ENCODE measurements around the gene GPSM1.
A peak's percentile ranks its signal among the peaks of the same experiment; 100 is the strongest.

Gene GPSM1

DNA sequence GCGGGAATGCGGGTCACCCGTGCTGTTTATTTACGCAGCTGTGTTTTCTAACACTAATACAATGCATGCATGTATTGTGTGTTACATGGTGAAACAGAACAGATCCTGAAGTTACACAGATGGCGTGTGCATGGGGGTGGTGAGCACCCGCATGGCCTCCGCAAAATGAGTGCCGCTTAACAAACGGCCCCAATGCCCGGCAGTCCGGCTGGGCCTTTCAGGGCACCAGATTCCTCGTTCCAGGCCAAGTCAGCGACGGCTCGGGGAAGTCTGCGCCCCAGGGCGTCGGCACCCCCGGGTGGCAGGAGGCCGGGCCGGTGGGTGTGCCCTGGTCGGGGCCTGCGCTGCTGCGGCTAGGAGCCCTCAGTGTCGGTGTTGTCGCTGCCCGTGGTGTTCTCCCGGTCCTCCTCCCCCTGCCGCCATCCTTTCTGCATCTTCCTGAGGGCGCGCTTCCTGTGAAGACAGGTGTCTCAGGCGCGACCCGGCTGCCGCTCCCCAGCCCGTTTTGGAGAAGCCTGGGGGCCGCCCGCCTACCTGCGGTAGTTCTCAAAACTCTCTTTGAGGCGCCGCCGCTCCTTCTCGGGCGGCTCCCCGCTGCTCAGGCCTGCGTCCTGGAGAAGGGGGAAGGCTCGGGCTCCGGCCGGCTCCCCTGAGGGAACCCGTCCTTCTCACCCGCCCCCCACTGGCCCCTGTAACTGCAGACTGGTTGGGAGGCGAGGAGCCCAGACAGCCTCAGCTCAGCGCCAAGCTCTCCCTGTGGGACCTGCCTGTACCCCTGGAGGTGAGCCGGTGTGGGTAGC, 36.8 kb downstream of the GPSM1 start:
- Mint-ChIP-seq H3K27ac (no peak overlapping the region), H3K4me3 (peak overlapping the region; percentile 64), H3K9me3 (no peaks in the 10 kb centered on the region), H3K36me3 (peaks cover 1% of the 10 kb centered on the region), H3K27me3 (peaks cover 1% of the 10 kb centered on the region), H3K4me1 (peaks cover 6% of the 10 kb centered on the region)
- DNase-seq (ENCODE audit: low spot score in 2 of 2) (no peak), ATAC-seq (ENCODE audit: low read depth) (no peak)

GRCh38 chr9:136364942-136365774, 37.8 kb downstream of the GPSM1 start:
- Mint-ChIP-seq H3K27me3 (peaks cover 1% of the 10 kb centered on the region), H3K4me1 (peaks cover 6% of the 10 kb centered on the region), H3K9me3 (no peaks in the 10 kb centered on the region), H3K36me3 (peaks cover 1% of the 10 kb centered on the region), H3K4me3 (no peak overlapping the region), H3K27ac (no peak overlapping the region)
- ATAC-seq (ENCODE audit: low read depth), result no peak
- DNase-seq (ENCODE audit: low spot score in 2 of 2), result no peak

GRCh38 chr9:136365775-136366222, 38.5 kb downstream of the GPSM1 start:
- DNase-seq (ENCODE audit: low spot score in 2 of 2), result no peak
- ATAC-seq (ENCODE audit: low read depth), result no peak
- Mint-ChIP-seq H3K4me3 (peak overlapping the region; percentile 21), H3K36me3 (peaks cover 1% of the 10 kb centered on the region), H3K27me3 (peaks cover 1% of the 10 kb centered on the region), H3K27ac (no peak overlapping the region), H3K9me3 (no peaks in the 10 kb centered on the region), H3K4me1 (peaks cover 6% of the 10 kb centered on the region)

GRCh38 chr9:136366826-136367225, 39.5 kb downstream of the GPSM1 start:
- H3K36me3 Mint-ChIP-seq, result peaks cover 1% of the 10 kb centered on the region
- no peak overlapping the region for H3K4me3 Mint-ChIP-seq
- peaks cover 1% of the 10 kb centered on the region for H3K27me3 Mint-ChIP-seq
- H3K4me1 Mint-ChIP-seq, result peaks cover 6% of the 10 kb centered on the region
- no peak overlapping the region for H3K27ac Mint-ChIP-seq
- DNase-seq (ENCODE audit: low spot score in 2 of 2) (no peak), ATAC-seq (ENCODE audit: low read depth) (no peak)
- no peaks in the 10 kb centered on the region for H3K9me3 Mint-ChIP-seq

DNA sequence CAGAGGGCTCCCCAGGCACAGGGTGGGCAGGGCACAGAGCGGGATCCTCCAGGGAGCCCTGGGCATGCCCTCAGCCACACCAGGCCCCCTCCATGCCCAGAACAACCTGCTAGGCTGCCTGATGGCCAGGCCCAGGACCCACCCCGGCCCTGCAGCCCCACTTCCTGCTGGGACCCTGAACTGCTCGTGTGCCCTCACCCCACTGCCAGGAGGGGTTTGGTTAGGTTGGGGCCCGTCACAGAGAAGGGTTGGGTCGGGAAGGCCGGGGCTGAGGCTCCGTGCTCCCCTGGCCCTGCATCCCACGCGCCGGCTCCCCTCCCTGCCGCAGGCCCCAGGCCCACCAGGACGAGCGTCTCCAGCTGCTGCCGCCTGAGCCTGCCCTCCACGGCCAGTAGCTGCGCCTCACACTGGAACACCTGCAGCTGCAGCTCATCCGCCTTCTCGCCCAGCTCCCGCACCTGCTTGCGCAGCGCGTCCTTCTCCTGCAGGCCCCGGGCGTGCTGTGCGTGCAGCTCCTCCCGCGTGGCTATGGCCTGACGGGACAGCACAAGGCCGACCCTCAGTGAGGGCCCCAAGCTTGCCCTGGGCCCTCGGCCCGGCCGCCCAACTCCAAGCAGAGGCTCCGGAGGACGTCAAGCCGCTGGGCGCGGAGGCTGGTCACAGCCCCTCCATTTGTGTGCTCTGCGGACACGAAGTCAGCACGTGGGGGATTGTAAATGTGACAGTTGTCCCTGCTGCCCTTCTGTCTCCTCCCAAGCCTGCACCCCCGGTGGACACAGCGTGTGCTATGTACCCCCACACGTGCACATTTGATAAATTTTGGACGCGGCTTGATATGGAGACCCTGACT, 40.2 kb downstream of the GPSM1 start:
- Mint-ChIP-seq H3K4me3 (no peak overlapping the region), H3K36me3 (no peaks in the 10 kb centered on the region), H3K9me3 (no peaks in the 10 kb centered on the region), H3K27me3 (peaks cover 1% of the 10 kb centered on the region), H3K4me1 (peaks cover 6% of the 10 kb centered on the region), H3K27ac (no peak overlapping the region)
- no peak for ATAC-seq (ENCODE audit: low read depth)
- no peak for DNase-seq (ENCODE audit: low spot score in 2 of 2)

- H3K4me1 Mint-ChIP-seq, result peaks cover 10% of the 10 kb centered on the region
- no peak overlapping the region for H3K27ac Mint-ChIP-seq
- ATAC-seq (ENCODE audit: low read depth) (no peak), DNase-seq (ENCODE audit: low spot score in 2 of 2) (no peak)
- no peaks in the 10 kb centered on the region for H3K36me3 Mint-ChIP-seq
- H3K27me3 Mint-ChIP-seq, result peaks cover 1% of the 10 kb centered on the region
- H3K9me3 Mint-ChIP-seq, result no peaks in the 10 kb centered on the region
- H3K4me3 Mint-ChIP-seq, result no peak overlapping the region
Observed at GRCh38 chr9:136368190-136368589, 40.9 kb downstream of the GPSM1 start.

GRCh38 chr9:136370037-136370436, 42.7 kb downstream of the GPSM1 start:
- Mint-ChIP-seq H3K4me3 (no peak overlapping the region), H3K9me3 (no peaks in the 10 kb centered on the region), H3K4me1 (peaks cover 10% of the 10 kb centered on the region), H3K36me3 (peaks cover 2% of the 10 kb centered on the region), H3K27me3 (peaks cover 1% of the 10 kb centered on the region), H3K27ac (no peak overlapping the region)
- DNase-seq (ENCODE audit: low spot score in 2 of 2) (no peak), ATAC-seq (ENCODE audit: low read depth) (no peak)

- Mint-ChIP-seq H3K4me1 (peaks cover 7% of the 10 kb centered on the region), H3K27me3 (peaks cover 1% of the 10 kb centered on the region), H3K36me3 (peaks cover 2% of the 10 kb centered on the region), H3K4me3 (no peak overlapping the region), H3K27ac (no peak overlapping the region), H3K9me3 (no peaks in the 10 kb centered on the region)
- DNase-seq (ENCODE audit: low spot score in 2 of 2) (no peak), ATAC-seq (ENCODE audit: low read depth) (no peak)
Observed at GRCh38 chr9:136370687-136371532, 43.6 kb downstream of the GPSM1 start.

- ATAC-seq (ENCODE audit: low read depth) (no peak), DNase-seq (ENCODE audit: low spot score in 2 of 2) (no peak)
- Mint-ChIP-seq H3K27ac (no peak overlapping the region), H3K27me3 (peaks cover 1% of the 10 kb centered on the region), H3K36me3 (peaks cover 2% of the 10 kb centered on the region), H3K4me3 (no peak overlapping the region), H3K4me1 (peaks cover 3% of the 10 kb centered on the region), H3K9me3 (no peaks in the 10 kb centered on the region)
Observed at GRCh38 chr9:136371533-136371880, 44.2 kb downstream of the GPSM1 start.

GRCh38 chr9:136372006-136372405, 44.7 kb downstream of the GPSM1 start:
- H3K4me1 Mint-ChIP-seq, result peaks cover 3% of the 10 kb centered on the region
- peaks cover 1% of the 10 kb centered on the region for H3K27me3 Mint-ChIP-seq
- no peak overlapping the region for H3K27ac Mint-ChIP-seq
- H3K9me3 Mint-ChIP-seq, result no peaks in the 10 kb centered on the region
- DNase-seq (ENCODE audit: low spot score in 2 of 2) (no peak), ATAC-seq (ENCODE audit: low read depth) (no peak)
- peaks cover 2% of the 10 kb centered on the region for H3K36me3 Mint-ChIP-seq
- no peak overlapping the region for H3K4me3 Mint-ChIP-seq

DNA sequence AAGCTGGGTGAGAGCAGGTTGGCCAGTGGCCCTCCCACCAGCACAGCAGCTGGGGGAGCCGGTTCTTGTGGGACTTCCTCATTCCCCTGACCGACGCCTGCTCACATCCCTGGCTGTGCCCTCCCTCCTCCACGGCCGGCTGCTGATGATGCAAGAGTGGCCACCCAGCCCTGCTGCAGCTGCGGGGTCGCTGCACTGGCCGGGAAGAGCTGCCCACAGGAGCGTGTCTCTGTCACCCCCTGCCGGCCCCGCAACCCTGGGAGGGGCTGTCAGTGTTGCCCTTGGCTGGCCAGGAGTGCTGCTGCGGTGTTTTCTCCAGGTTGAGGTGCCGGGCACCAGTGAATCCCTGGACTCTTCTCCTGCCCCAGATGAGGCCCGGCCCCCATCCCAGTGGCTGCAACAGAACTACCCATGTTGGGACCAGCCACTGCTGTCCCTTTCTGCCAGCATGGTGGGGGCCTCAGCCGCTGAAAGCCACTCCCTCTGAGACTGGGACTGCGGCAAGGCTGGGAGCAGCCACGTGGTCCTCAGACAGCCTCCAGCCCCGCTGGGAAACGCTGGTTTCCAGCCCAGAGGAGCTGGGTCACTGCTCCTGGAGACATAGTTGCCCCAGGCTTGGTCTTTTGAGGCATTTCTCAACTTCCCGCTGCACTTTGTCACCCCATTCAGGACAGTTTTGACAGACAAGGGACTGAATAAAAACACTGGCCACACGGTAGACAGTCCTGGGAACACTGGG, 45.4 kb downstream of the GPSM1 start:
- peaks cover 3% of the 10 kb centered on the region for H3K4me1 Mint-ChIP-seq
- H3K36me3 Mint-ChIP-seq, result peaks cover 2% of the 10 kb centered on the region
- no peak for DNase-seq (ENCODE audit: low spot score in 2 of 2)
- H3K27me3 Mint-ChIP-seq, result peaks cover 1% of the 10 kb centered on the region
- peak overlapping the region; percentile 17 for H3K4me3 Mint-ChIP-seq
- ATAC-seq (ENCODE audit: low read depth), result peak; percentile 73
- H3K27ac Mint-ChIP-seq, result no peak overlapping the region
- H3K9me3 Mint-ChIP-seq, result no peaks in the 10 kb centered on the region

DNA sequence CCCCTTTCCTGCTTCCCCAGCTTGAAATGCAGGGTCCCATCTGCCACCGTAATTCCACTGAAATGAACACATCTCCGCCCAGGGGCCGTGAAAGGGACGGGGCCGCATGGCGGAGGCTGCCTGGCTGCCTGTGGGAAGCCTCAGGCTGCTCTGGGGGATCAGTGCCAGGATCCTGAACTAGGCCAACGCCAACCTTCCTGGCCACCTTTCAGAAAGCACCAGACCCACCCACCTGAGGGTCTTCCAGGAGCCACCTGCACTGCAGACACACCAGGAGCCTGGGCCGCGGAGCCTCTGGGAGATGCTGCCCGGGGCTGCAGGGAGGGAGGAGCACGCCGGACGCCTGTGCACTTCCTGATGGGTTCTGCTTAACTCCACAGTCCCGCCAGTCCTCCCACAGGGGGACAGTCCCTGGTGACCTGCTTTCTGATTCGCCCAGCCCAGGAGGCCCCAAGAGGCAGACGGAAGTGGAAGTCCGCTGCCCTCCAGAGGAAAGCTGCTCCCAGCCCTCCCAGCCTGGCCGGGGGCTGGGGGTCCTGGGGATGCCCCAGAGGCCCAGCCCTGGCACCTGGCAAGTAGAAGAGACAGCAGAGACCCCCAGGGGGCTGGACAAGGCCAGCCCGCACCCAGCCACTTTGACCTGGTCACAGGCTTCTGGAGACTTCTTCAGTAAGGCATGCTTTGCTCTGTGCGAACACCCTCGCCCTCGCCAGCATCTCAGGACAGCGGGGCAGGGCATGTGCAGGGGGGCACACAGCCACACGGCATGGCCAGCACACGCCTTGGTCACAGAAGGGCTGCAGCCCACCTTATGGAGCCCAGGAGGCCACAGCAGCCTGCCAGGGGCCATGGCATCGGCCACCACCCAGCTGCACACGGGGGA, 46.2 kb downstream of the GPSM1 start, which contains the start of gene CARD9:
TSS of gene CARD9 (minus strand) at position 370 of the 883 bp plus-strand sequence. CDS start 1,591 bp downstream, outside the sequence.
- no peak for ATAC-seq (ENCODE audit: low read depth)
- DNase-seq (ENCODE audit: low spot score in 2 of 2), result no peak
- Mint-ChIP-seq H3K9me3 (no peaks in the 10 kb centered on the region), H3K27ac (no peak within 1 kb of the TSS), H3K27me3 (no peaks in the 10 kb centered on the region), H3K4me1 (peaks cover 3% of the 10 kb centered on the region), H3K4me3 (peak within 1 kb of the TSS; percentile 17), H3K36me3 (peaks cover 2% of the 10 kb centered on the region)
